Esophagus squamous epithelium (tissue), 4 donors: ENCODE measurements around the gene EIF3J.

Experiments used
- CTCF ChIP-seq, 6 experiments: fragments of 450-650 bp in 4 of 6; fragments of 200-600 bp in 2 of 6; sonication (generic) in 2 of 6; IDR thresholded peaks; one replicate each; pipeline ENCODE4 v1.5.1; 2016 to 2019; ENCODE audit warnings: antibody characterized with exemption in 6 of 6, mild to moderate bottlenecking in 4 of 6, moderate library complexity in 4 of 6
- POLR2A ChIP-seq, 4 donors: fragments of 450-650 bp; IDR thresholded peaks; one replicate each; pipeline ENCODE4 v1.6.1; 2017; ENCODE audit warnings: antibody characterized with exemption in 4 of 4, mild to moderate bottlenecking in 4 of 4, moderate library complexity in 3 of 4

GRCh38 chr15:44595656-44596510 is 58.9 kb downstream of the EIF3J start:
- TF ChIP-seq CTCF (IDR thresholded peaks at IDR 0.05) (no peak), POLR2A (IDR thresholded peaks at IDR 0.05) (no peak)
